IgD-negative memory B cell (primary cell): ENCODE data around the gene GRAMD1B. TPM values are rescaled to one million over a fixed set of nuclear protein-coding genes. Genes with fewer than 3 reads are reported as not detected.
"Not testable (repeated sequence)": the region's sequence is repeated elsewhere in the genome, so short reads cannot be mapped to it uniquely, and the experiment has no call there.

Experiments used
- H3K27ac Mint-ChIP-seq, 3 donors: one replicate each; pipeline ENCODE4 v1.8.0; 2020 to 2022; ENCODE audit warnings: mild to moderate bottlenecking in 3 of 3, mixed read lengths in 3 of 3, moderate library complexity in 1 of 3
- H3K27me3 Mint-ChIP-seq: one replicate; pipeline ENCODE4 v1.8.0; 2021; ENCODE audit warnings: mixed read lengths
- H3K36me3 Mint-ChIP-seq: one replicate; pipeline ENCODE4 v1.8.0; 2020; ENCODE audit warnings: mild to moderate bottlenecking, mixed read lengths
- H3K4me1 Mint-ChIP-seq, 3 donors: one replicate each; pipeline ENCODE4 v1.8.0; 2020 to 2022; ENCODE audit warnings: mixed read lengths in 3 of 3, mild to moderate bottlenecking in 1 of 3
- H3K4me3 Mint-ChIP-seq, 4 donors: one replicate each; pipeline ENCODE4 v1.8.0; 2020 to 2022; ENCODE audit warnings: mild to moderate bottlenecking in 4 of 4, mixed read lengths in 4 of 4, moderate library complexity in 3 of 4
- H3K9me3 Mint-ChIP-seq, 3 donors: one replicate each; pipeline ENCODE4 v1.8.0; 2020 to 2021; ENCODE audit warnings: mixed read lengths in 3 of 3, mild to moderate bottlenecking in 1 of 3
- polyA plus RNA-seq: library from polyadenylated mRNA; unstranded; fragments of 300-500 nt; fragmentation: Illumina TruSeq; gene quantifications from one replicate; pipeline ENCODE4 v1.2.3, GENCODE V29; 2021

The GRAMD1B gene
- polyA plus RNA-seq, 1 donor from 2014 or later, result not detected

- H3K4me1 Mint-ChIP-seq, result peaks cover 4 to 9% (median 5%) of the 10 kb centered on the region in 3 donors
- H3K27me3 Mint-ChIP-seq, result peaks cover 9% of the 10 kb centered on the region
- peaks cover 0 to 2% (median 2%) of the 10 kb centered on the region in 3 donors for H3K9me3 Mint-ChIP-seq
- no peaks in the 10 kb centered on the region for H3K36me3 Mint-ChIP-seq
- H3K4me3 Mint-ChIP-seq, result no peak overlapping the region
- H3K27ac Mint-ChIP-seq, result no peak overlapping the region
Measured at GRCh38 chr11:123556633-123557032, 126.6 kb downstream of the GRAMD1B start.

- H3K36me3 Mint-ChIP-seq, result no peaks in the 10 kb centered on the region
- no peak overlapping the region for H3K27ac Mint-ChIP-seq
- no peak overlapping the region for H3K4me3 Mint-ChIP-seq
- peaks cover 9% of the 10 kb centered on the region for H3K27me3 Mint-ChIP-seq
- peaks cover 4 to 10% (median 5%) of the 10 kb centered on the region in 3 donors for H3K4me1 Mint-ChIP-seq
- peaks cover 0 to 2% (median 2%) of the 10 kb centered on the region in 3 donors for H3K9me3 Mint-ChIP-seq
Measured at GRCh38 chr11:123558536-123559315, 128.7 kb downstream of the GRAMD1B start.

- Mint-ChIP-seq H3K27me3 (peaks cover 9% of the 10 kb centered on the region), H3K4me1 (peaks cover 4 to 10% (median 5%) of the 10 kb centered on the region in 3 donors), H3K36me3 (no peaks in the 10 kb centered on the region), H3K4me3 (peak overlapping the region; percentile 63 to 78 (median 68)), H3K27ac (no peak overlapping the region), H3K9me3 (peaks cover 0 to 2% (median 2%) of the 10 kb centered on the region in 3 donors)
Measured at GRCh38 chr11:123559523-123559955, 129.5 kb downstream of the GRAMD1B start.

GRCh38 chr11:123560006-123560405 lies 129.9 kb downstream of the GRAMD1B start:
- Mint-ChIP-seq H3K36me3 (no peaks in the 10 kb centered on the region), H3K9me3 (peaks cover 0 to 2% (median 1%) of the 10 kb centered on the region in 3 donors), H3K27me3 (peaks cover 9% of the 10 kb centered on the region), H3K4me1 (peaks cover 4 to 10% (median 5%) of the 10 kb centered on the region in 3 donors), H3K27ac (no peak overlapping the region), H3K4me3 (peak overlapping the region; percentile 63 to 78 (median 68))

- H3K27ac Mint-ChIP-seq, result no peak overlapping the region
- peaks cover 0 to 2% (median 0%) of the 10 kb centered on the region in 3 donors for H3K9me3 Mint-ChIP-seq
- H3K4me1 Mint-ChIP-seq, result peaks cover 4 to 10% (median 5%) of the 10 kb centered on the region in 3 donors
- no peak overlapping the region for H3K4me3 Mint-ChIP-seq
- H3K36me3 Mint-ChIP-seq, result no peaks in the 10 kb centered on the region
- H3K27me3 Mint-ChIP-seq, result peaks cover 11% of the 10 kb centered on the region
Measured at GRCh38 chr11:123561431-123561800, 131.3 kb downstream of the GRAMD1B start.

GRCh38 chr11:123562158-123562557 lies 132.1 kb downstream of the GRAMD1B start:
- H3K27ac Mint-ChIP-seq, result no peak overlapping the region
- peaks cover 4 to 10% (median 5%) of the 10 kb centered on the region in 3 donors for H3K4me1 Mint-ChIP-seq
- H3K36me3 Mint-ChIP-seq, result no peaks in the 10 kb centered on the region
- H3K27me3 Mint-ChIP-seq, result peaks cover 11% of the 10 kb centered on the region
- H3K4me3 Mint-ChIP-seq, result no peak overlapping the region
- peaks cover 0 to 2% (median 0%) of the 10 kb centered on the region in 3 donors for H3K9me3 Mint-ChIP-seq

GRCh38 chr11:123562829-123563228 lies 132.8 kb downstream of the GRAMD1B start:
- Mint-ChIP-seq H3K27me3 (peaks cover 11% of the 10 kb centered on the region), H3K27ac (no peak overlapping the region), H3K36me3 (no peaks in the 10 kb centered on the region), H3K4me3 (no peak overlapping the region), H3K9me3 (peaks cover 0 to 2% (median 0%) of the 10 kb centered on the region in 3 donors), H3K4me1 (peaks cover 4 to 10% (median 5%) of the 10 kb centered on the region in 3 donors)

- H3K4me1 Mint-ChIP-seq, result peaks cover 4 to 10% (median 5%) of the 10 kb centered on the region in 3 donors
- H3K27ac Mint-ChIP-seq, result no peak overlapping the region
- H3K4me3 Mint-ChIP-seq, result no peak overlapping the region
- peaks cover 9% of the 10 kb centered on the region for H3K27me3 Mint-ChIP-seq
- no peaks in the 10 kb centered on the region for H3K9me3 Mint-ChIP-seq
- H3K36me3 Mint-ChIP-seq, result no peaks in the 10 kb centered on the region
Measured at GRCh38 chr11:123564221-123564620, 134.2 kb downstream of the GRAMD1B start.

GRCh38 chr11:123566852-123567251 lies 136.8 kb downstream of the GRAMD1B start:
- no peaks in the 10 kb centered on the region for H3K4me1 Mint-ChIP-seq
- H3K9me3 Mint-ChIP-seq, result no peaks in the 10 kb centered on the region
- no peak overlapping the region for H3K27ac Mint-ChIP-seq
- H3K27me3 Mint-ChIP-seq, result peaks cover 2% of the 10 kb centered on the region
- H3K36me3 Mint-ChIP-seq, result no peaks in the 10 kb centered on the region
- no peak overlapping the region for H3K4me3 Mint-ChIP-seq

- H3K9me3 Mint-ChIP-seq, result no peaks in the 10 kb centered on the region
- no peaks in the 10 kb centered on the region for H3K4me1 Mint-ChIP-seq
- H3K27me3 Mint-ChIP-seq, result peaks cover 2% of the 10 kb centered on the region
- H3K4me3 Mint-ChIP-seq, result no peak overlapping the region
- H3K36me3 Mint-ChIP-seq, result no peaks in the 10 kb centered on the region
- no peak overlapping the region for H3K27ac Mint-ChIP-seq
Measured at GRCh38 chr11:123567466-123567865, 137.4 kb downstream of the GRAMD1B start.

GRCh38 chr11:123568367-123568870 lies 138.3 kb downstream of the GRAMD1B start:
- Mint-ChIP-seq H3K27ac (no peak overlapping the region), H3K4me3 (no peak overlapping the region)

GRCh38 chr11:123569393-123569792 lies 139.3 kb downstream of the GRAMD1B start:
- Mint-ChIP-seq H3K9me3 (no peaks in the 10 kb centered on the region), H3K36me3 (no peaks in the 10 kb centered on the region), H3K4me1 (no peaks in the 10 kb centered on the region), H3K27me3 (peaks cover 2% of the 10 kb centered on the region), H3K27ac (no peak overlapping the region), H3K4me3 (no peak overlapping the region)

More at GRCh38 chr11:123568367-123568870, 138.3 kb downstream of the GRAMD1B start:
- no peaks in the 10 kb centered on the region for H3K36me3 Mint-ChIP-seq
- no peaks in the 10 kb centered on the region for H3K4me1 Mint-ChIP-seq
- peaks cover 2% of the 10 kb centered on the region for H3K27me3 Mint-ChIP-seq
- no peaks in the 10 kb centered on the region for H3K9me3 Mint-ChIP-seq

- H3K4me3 Mint-ChIP-seq, result no peak overlapping the region
- peaks cover under 1% of the 10 kb centered on the region for H3K27me3 Mint-ChIP-seq
- H3K4me1 Mint-ChIP-seq, result peaks cover 0 to under 1% (median 0%) of the 10 kb centered on the region in 3 donors
- H3K36me3 Mint-ChIP-seq, result no peaks in the 10 kb centered on the region
- H3K9me3 Mint-ChIP-seq, result no peaks in the 10 kb centered on the region
- peak overlapping the region in 1 of 3 donors; percentile 21 for H3K27ac Mint-ChIP-seq
Measured at GRCh38 chr11:123570939-123571580, 141.0 kb downstream of the GRAMD1B start.

GRCh38 chr11:123572791-123573190 lies 142.7 kb downstream of the GRAMD1B start:
- H3K4me1 Mint-ChIP-seq, H3K36me3 Mint-ChIP-seq, H3K4me3 Mint-ChIP-seq, H3K27me3 Mint-ChIP-seq, H3K9me3 Mint-ChIP-seq, H3K27ac Mint-ChIP-seq: not testable (repeated sequence)

GRCh38 chr11:123573286-123573685 lies 143.2 kb downstream of the GRAMD1B start:
- H3K36me3 Mint-ChIP-seq, result peaks cover 2% of the 10 kb centered on the region
- no peak overlapping the region for H3K27ac Mint-ChIP-seq
- H3K4me3 Mint-ChIP-seq, result no peak overlapping the region
- no peaks in the 10 kb centered on the region for H3K9me3 Mint-ChIP-seq
- peaks cover 3 to 8% (median 6%) of the 10 kb centered on the region in 3 donors for H3K4me1 Mint-ChIP-seq
- H3K27me3 Mint-ChIP-seq, result peaks cover 2% of the 10 kb centered on the region
